SK-N-MC (cell line): Measurements from ENCODE around the gene TEX48.

Experiments used
- DNase-seq: peaks from one replicate; pipeline ENCODE4 v3.0.0-alpha.2; 2011; ENCODE audit warnings: low read depth, low spot score
- H3K27ac ChIP-seq: fragments of 200-600 bp; sonication (generic); 2 replicates; pipeline ENCODE4 v1.5.1; 2016; ENCODE audit warnings: mixed run types
- H3K36me3 ChIP-seq: fragments of 200-600 bp; sonication (generic); 2 replicates; pipeline ENCODE4 v1.6.1; 2017; ENCODE audit warnings: antibody characterized with exemption, low read length, mixed read lengths; ENCODE audit not compliant: insufficient read depth
- H3K4me3 ChIP-seq: fragments of 200-600 bp; sonication (generic); 2 replicates; pipeline ENCODE4 v1.5.1; 2016
- H3K9ac ChIP-seq: fragments of 200-600 bp; sonication (generic); 2 replicates; pipeline ENCODE4 v1.8.0; 2017; ENCODE audit warnings: mixed run types, mixed read lengths; ENCODE audit not compliant: insufficient read length
- H3K9me3 ChIP-seq: fragments of 200-600 bp; sonication (generic); 2 replicates; pipeline ENCODE4 v1.6.1; 2017; ENCODE audit warnings: low read depth, mild to moderate bottlenecking, antibody characterized with exemption, low read length, moderate library complexity, mixed read lengths
- EZH2 ChIP-seq: fragments of 200-600 bp; sonication (generic); IDR thresholded peaks from one replicate; pipeline ENCODE4 v1.6.1; 2017; ENCODE audit warnings: antibody characterized with exemption
- FOXP2 ChIP-seq: optimal IDR thresholded peaks from 2 replicates; pipeline ENCODE3; 2011; ENCODE audit warnings: mild to moderate bottlenecking, moderate library complexity; ENCODE audit not compliant: insufficient read depth; ENCODE audit errors: extremely low read length, control extremely low read depth
- POLR2AphosphoS5 ChIP-seq: IDR thresholded peaks from 2 replicates; pipeline ENCODE4 v1.6.1; 2012; ENCODE audit warnings: mild to moderate bottlenecking, low read depth, low read length, borderline replicate concordance

The TEX48 gene

DNA sequence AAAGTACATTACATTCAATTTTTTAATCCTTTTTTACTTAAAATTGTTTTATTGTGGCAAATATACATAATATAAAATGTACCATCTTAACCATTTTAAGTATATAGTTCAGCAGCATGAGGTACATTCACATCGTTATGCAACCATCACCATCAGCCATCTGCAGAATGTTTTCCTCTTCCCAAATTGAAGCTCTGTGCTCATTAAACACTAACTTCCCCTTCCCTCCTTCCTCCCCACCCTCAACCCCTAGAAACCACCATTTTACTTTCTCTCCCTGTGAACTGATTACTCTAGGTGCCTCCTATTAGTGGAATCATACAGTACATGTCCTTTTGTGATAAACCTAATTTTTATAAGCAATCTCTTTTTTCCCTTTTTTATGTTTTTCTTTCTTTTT lies 40.0 kb downstream of the TEX48 start:
- Histone ChIP-seq H3K9ac (no peak overlapping the region), H3K9me3 (no peaks in the 10 kb centered on the region), H3K36me3 (peaks cover 80% of the 10 kb centered on the region), H3K4me3 (no peak overlapping the region), H3K27ac (no peak overlapping the region)
- TF ChIP-seq FOXP2 (no peak), POLR2AphosphoS5 (no peak), EZH2 (no peak)
- DNase-seq: no peak

DNA sequence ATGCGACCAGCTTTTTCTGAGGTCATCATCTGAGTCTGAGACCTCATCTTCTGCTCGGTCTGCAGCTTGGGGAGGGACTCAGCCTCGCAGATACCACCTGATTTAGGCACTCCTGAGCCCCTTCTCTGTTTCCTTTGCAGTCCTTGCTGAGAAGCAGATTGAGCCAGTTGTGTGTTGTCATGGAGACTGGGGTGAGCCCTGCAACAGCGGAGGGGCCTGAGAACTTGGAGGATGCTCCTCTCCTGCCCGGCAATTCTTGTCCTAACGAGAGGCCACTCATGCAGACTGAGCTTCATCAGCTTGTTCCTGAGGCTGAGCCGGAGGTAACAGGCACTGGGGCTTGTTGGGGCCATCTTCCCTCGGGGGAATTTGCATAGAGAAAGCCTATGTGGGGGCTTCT lies 43.6 kb downstream of the TEX48 start:
- Histone ChIP-seq H3K36me3 (peaks cover 63% of the 10 kb centered on the region), H3K4me3 (no peak overlapping the region), H3K27ac (no peak overlapping the region), H3K9me3 (no peaks in the 10 kb centered on the region), H3K9ac (no peak overlapping the region)
- TF ChIP-seq FOXP2: no peak
- TF ChIP-seq POLR2AphosphoS5: no peak
- TF ChIP-seq EZH2: no peak
- DNase-seq: no peak

DNA sequence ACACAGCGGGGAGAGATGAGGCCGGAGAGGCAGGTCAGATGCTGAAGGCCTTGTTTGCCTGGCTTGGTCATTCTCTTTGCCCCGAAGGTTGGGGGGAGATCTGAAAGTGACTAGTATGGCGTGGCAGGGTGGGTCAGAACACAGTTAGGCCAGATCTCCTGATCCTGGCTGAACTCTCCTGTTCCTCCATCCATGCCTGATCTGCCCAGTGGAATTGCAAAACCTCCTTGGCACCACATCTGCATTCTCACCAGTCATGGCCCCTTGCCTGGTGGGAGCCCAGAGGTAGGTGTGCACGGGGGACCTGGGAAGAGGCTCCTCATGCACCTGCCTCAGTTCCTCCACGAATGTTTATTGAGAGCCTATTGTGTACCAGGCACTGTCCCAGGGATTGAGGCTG lies 47.6 kb downstream of the TEX48 start:
- Histone ChIP-seq H3K9ac (no peak overlapping the region), H3K27ac (no peak overlapping the region), H3K36me3 (peaks cover 69% of the 10 kb centered on the region), H3K9me3 (no peaks in the 10 kb centered on the region), H3K4me3 (no peak overlapping the region)
- DNase-seq: no peak
- TF ChIP-seq EZH2: no peak
- TF ChIP-seq POLR2AphosphoS5: no peak
- no peak for TF ChIP-seq FOXP2

DNA sequence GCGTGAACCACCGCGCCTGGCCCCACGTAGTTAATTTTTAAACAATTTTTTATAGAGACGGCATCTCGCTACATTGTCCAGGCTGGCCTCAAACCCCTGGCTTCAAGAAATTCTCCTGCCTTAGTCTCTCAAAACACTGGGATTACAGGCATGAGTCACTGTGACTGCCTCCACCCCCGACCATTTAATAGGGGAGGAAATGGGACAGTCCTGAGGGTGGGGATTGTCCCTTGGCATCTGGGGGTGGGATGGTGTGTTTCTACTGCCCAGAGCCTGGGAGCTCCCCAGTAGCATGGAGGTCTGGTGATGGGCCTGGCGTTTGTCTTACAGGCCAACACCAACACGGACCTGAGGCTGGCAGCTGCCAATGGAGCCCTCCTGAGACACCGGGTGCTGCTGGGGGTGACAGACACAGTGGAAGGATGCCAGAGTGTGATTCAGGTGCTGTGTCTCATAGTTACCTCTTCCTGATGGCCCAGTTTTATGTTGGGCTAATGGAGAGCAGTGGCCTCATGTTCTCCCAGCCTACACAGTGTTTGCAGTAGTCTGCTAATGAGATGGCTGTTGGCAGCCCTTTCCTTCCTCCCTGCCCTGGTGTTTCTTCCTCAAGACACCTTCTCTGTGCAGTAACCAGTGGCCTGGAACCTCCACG lies 48.4 kb downstream of the TEX48 start:
- no peak overlapping the region for H3K27ac ChIP-seq
- no peak for TF ChIP-seq FOXP2
- no peak for TF ChIP-seq POLR2AphosphoS5
- TF ChIP-seq EZH2: no peak
- DNase-seq: no peak
- H3K9me3 ChIP-seq: no peaks in the 10 kb centered on the region
- H3K9ac ChIP-seq: no peak overlapping the region
- no peak overlapping the region for H3K4me3 ChIP-seq
- peaks cover 69% of the 10 kb centered on the region for H3K36me3 ChIP-seq

DNA sequence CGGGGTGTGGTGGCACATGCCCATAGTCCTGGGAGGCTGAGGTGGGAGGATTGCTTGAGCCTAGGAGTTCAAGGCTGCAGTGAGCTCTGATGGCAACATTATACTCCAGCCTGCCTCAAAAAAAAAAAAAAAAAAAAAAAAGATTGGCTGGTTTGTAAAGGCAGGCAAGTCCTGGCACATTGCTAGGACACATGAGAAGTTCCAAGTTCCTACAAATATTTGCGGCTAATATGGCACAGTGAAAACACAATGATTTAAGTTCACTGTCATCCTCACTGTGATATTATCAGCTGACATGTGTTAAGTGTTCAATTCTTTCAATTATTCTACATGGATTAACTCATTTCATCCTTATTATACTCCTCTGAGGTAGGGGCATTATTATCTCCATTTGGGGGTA lies 50.8 kb downstream of the TEX48 start:
- Histone ChIP-seq H3K27ac (no peak overlapping the region), H3K4me3 (no peak overlapping the region), H3K9ac (no peak overlapping the region), H3K36me3 (peaks cover 79% of the 10 kb centered on the region), H3K9me3 (no peaks in the 10 kb centered on the region)
- no peak for DNase-seq
- TF ChIP-seq EZH2: no peak
- no peak for TF ChIP-seq POLR2AphosphoS5
- no peak for TF ChIP-seq FOXP2

DNA sequence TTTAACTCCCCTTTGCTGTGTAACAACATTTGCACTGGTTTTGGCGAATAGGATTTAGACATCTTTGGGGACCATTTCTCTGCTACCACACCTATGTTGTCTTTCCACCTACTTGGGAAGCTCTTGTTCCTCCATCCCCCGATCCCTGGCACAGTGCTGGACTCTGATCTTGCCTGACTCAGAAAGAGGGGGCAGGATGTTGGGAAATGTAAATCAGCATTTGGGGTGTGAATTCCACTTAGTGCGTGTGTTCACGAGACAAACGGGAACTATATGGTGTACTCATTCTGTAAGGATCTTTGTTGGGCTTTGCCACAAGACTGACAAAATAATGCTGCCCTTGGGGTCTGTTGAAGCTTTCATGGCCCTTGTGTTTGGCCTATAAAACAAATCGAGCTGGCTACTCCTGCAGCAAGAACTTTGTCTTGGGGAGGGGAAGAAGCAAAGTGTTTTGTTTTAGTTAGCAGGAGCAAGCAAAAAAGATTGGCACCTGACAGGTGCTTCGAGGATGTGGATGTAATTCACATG lies 52.4 kb downstream of the TEX48 start:
- Histone ChIP-seq H3K9me3 (no peaks in the 10 kb centered on the region), H3K9ac (no peak overlapping the region), H3K27ac (no peak overlapping the region), H3K36me3 (peaks cover 81% of the 10 kb centered on the region), H3K4me3 (no peak overlapping the region)
- TF ChIP-seq FOXP2 (no peak), EZH2 (no peak), POLR2AphosphoS5 (no peak)
- DNase-seq: no peak

DNA sequence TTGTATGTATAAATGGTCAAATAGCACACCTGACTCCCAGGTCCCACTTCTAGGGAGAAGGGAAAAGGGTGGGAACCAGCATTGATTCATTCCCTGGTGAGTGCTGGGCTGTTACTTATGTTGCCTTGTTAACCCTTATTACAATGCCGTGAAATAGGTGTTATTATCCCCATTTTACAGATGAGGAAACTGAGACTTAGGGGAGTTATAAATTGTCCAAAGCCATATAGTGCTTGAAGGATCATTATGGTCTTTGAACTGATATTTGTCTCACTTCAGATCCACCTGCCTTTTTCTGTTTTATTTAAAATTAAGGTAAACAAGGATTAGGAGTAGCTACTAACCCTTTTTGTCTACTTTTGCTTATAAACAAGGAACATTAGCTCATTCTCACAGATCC lies 54.4 kb downstream of the TEX48 start:
- Histone ChIP-seq H3K4me3 (no peak overlapping the region), H3K9ac (no peak overlapping the region), H3K9me3 (no peaks in the 10 kb centered on the region), H3K27ac (no peak overlapping the region), H3K36me3 (peaks cover 77% of the 10 kb centered on the region)
- TF ChIP-seq EZH2: no peak
- DNase-seq: no peak

DNA sequence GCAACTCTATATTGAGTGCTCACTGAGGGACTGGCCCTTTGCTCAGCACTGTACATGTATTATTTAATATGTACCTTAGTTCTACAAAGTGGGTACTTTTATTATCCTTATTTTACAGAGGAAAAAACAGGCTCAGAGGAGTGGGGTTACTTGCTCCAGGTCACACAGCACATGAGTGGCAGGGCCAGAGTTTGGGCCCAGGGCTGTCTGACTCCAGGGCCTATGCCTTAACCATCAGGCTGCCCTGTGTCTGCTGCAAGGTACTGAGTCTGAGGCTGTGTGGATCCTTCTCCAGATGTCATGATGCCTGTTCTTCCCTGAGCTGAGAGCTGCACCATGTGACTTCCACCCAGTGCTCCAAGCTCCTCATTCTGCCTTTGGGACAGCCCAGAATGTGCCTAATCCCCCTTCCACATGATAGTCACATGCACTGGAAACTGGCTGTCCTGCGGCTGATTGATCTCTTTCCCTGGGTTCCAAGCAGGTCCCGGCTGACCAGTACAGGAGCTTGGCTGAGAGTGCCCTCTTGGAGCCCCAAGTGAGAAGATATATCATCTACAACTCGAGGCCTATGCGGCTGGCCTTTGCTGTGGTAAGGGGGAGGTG lies 55.5 kb downstream of the TEX48 start:
- peaks cover 76% of the 10 kb centered on the region for H3K36me3 ChIP-seq

More for the DNA sequence above, 55.5 kb downstream of the TEX48 start:
- H3K27ac ChIP-seq: no peak overlapping the region
- no peak overlapping the region for H3K4me3 ChIP-seq
- TF ChIP-seq POLR2AphosphoS5 (no peak), FOXP2 (no peak), EZH2 (no peak)
- H3K9me3 ChIP-seq: no peaks in the 10 kb centered on the region
- DNase-seq: no peak
- no peak overlapping the region for H3K9ac ChIP-seq
